Right renal cortex interstitium (tissue), 3 donors: ENCODE data around the gene ATP6V1G3. TPM values are rescaled to one million over a fixed set of nuclear protein-coding genes. Genes with fewer than 3 reads are reported as not detected.
"Not testable (repeated sequence)": the region's sequence is repeated elsewhere in the genome, so short reads cannot be mapped to it uniquely, and the experiment has no call there.

Experiments
- DNase-seq, 3 donors: peaks; one replicate each; pipeline ENCODE4 v3.0.0-alpha.2; 2013; ENCODE audit warnings: low read depth in 3 of 3, low spot score in 2 of 3
- polyA plus RNA-seq, 3 donors: library from polyadenylated mRNA; unstranded; fragments of 120-200 nt; gene quantifications; one replicate each; pipeline ENCODE4 v1.2.1, GENCODE V29; 2013; ENCODE audit not compliant: insufficient read length in 3 of 3

Gene ATP6V1G3
- polyA plus RNA-seq, 3 donors, result 6.7 to 9.8 (median 9.6) TPM

- no peak for DNase-seq
Observed at GRCh38 chr1:198498103-198498385, 42.4 kb downstream of the ATP6V1G3 start.

GRCh38 chr1:198497326-198498102, 43.0 kb downstream of the ATP6V1G3 start:
- DNase-seq, result no peak

GRCh38 chr1:198496216-198497143, 44.0 kb downstream of the ATP6V1G3 start:
- DNase-seq, result no peak

- DNase-seq, result no peak
Observed at GRCh38 chr1:198495631-198496030, 44.8 kb downstream of the ATP6V1G3 start.

GRCh38 chr1:198494658-198495103, 45.8 kb downstream of the ATP6V1G3 start:
- DNase-seq, result no peak

- no peak for DNase-seq
Observed at GRCh38 chr1:198494139-198494538, 46.3 kb downstream of the ATP6V1G3 start.

GRCh38 chr1:198493329-198493728, 47.2 kb downstream of the ATP6V1G3 start:
- no peak for DNase-seq

- no peak for DNase-seq
Observed at GRCh38 chr1:198492872-198493271, 47.6 kb downstream of the ATP6V1G3 start.

GRCh38 chr1:198491596-198491995, 48.9 kb downstream of the ATP6V1G3 start:
- DNase-seq, result no peak

GRCh38 chr1:198491028-198491427, 49.5 kb downstream of the ATP6V1G3 start:
- DNase-seq, result no peak

GRCh38 chr1:198490224-198490623, 50.3 kb downstream of the ATP6V1G3 start:
- no peak for DNase-seq

GRCh38 chr1:198486903-198487302, 53.6 kb downstream of the ATP6V1G3 start:
- DNase-seq, result no peak

GRCh38 chr1:198483645-198484044, 56.8 kb downstream of the ATP6V1G3 start:
- no peak for DNase-seq

- no peak for DNase-seq
Observed at GRCh38 chr1:198483006-198483405, 57.5 kb downstream of the ATP6V1G3 start.

GRCh38 chr1:198481661-198482060, 58.8 kb downstream of the ATP6V1G3 start:
- DNase-seq, result no peak

GRCh38 chr1:198480876-198481275, 59.6 kb downstream of the ATP6V1G3 start:
- no peak for DNase-seq

GRCh38 chr1:198477354-198477753, 63.1 kb downstream of the ATP6V1G3 start:
- DNase-seq, result not testable (repeated sequence)

Other genes starting within 250 kb of the ATP6V1G3 start
- 1 to 10 TPM; 5.4 to 7.4 (median 7.1) TPM for gene PTPRC, start 98.4 kb upstream of the ATP6V1G3 start, polyA plus RNA-seq